DOHH2 (cell line): Measurements from ENCODE around the gene PRKCQ.

Experiments used
- CTCF ChIP-seq: fragments of 200-600 bp; sonication (generic); IDR thresholded peaks from one replicate; pipeline ENCODE4 v1.5.1; 2014; ENCODE audit warnings: antibody characterized with exemption, mild to moderate bottlenecking, low read depth, low read length; ENCODE audit not compliant: poor library complexity, severe bottlenecking
- EZH2phosphoT487 ChIP-seq: fragments of 200-600 bp; sonication (generic); IDR thresholded peaks from 2 replicates; pipeline ENCODE4 v1.6.1; 2017; ENCODE audit warnings: borderline replicate concordance, mild to moderate bottlenecking, antibody characterized with exemption, low read length, moderate library complexity, mixed read lengths

DNA sequence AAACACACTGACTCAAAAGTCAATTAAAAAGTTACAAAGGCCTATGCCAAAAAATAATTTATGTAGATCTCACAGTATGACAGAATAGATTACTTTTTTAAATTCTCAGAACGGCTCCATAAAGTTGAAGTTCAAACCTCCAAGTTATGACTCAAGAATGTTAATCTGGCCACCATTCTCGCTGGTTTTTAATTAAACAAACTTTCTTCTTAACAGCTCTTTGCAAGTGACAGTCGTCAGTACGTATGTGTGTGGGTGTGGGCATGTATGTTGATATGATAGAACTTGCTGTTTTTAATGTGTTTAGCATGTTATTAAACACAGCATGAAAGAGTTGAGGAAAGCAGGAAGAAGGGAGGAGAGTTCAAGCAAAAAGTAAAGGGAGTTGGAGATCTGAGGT lies 18.5 kb downstream of the PRKCQ start:
- TF ChIP-seq CTCF = no peak
- TF ChIP-seq EZH2phosphoT487 = no peak
